Sigmoid colon (tissue), 4 donors: Measurements from ENCODE around the gene PARVB.

ENCODE experiments used
- EP300 ChIP-seq, 4 donors: sonication (generic); formaldehyde crosslinking; IDR thresholded peaks; one replicate each; pipeline ENCODE4 v1.6.1; 2017; ENCODE audit warnings: antibody characterized with exemption in 4 of 4
- POLR2A ChIP-seq, 2 donors: fragments of 450-650 bp; IDR thresholded peaks; one replicate each; pipeline ENCODE4 v1.6.1; 2016; ENCODE audit warnings: antibody characterized with exemption in 2 of 2, mild to moderate bottlenecking in 2 of 2, moderate library complexity in 2 of 2
- POLR2AphosphoS5 ChIP-seq, 4 donors: sonication (generic); formaldehyde crosslinking; IDR thresholded peaks; one replicate each; pipeline ENCODE4 v1.6.1; 2017; ENCODE audit warnings: antibody characterized with exemption in 4 of 4
- TF ChIP-seq, protein P1 (sequence below), 4 experiments: fragments of 450-650 bp in 3 of 4; fragments of 200-600 bp in 1 of 4; IDR thresholded peaks; one replicate each; pipeline ENCODE4 v1.5.1; 2016 to 2019; ENCODE audit warnings: antibody characterized with exemption in 4 of 4, mild to moderate bottlenecking in 3 of 4, moderate library complexity in 2 of 4

DNA sequence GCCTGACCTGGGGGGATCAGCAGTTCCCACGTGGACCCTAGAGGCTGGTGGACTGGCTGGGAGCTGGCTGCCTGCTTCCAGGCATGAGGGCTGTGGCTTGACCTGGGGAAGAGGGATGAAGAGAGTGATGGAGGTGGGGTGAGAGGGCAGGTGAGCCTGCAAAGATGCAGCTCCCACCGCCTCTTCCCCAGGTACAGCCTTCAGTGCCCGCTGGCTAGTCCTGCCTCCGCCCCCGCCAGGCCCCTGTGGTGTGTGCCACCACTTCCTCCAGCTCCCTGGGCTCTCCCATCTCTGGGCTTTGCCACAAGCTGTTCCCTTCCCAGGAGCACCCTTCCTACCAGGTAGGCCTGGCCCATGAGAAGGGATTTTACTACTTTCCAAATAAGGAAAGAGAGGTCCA is 175.8 kb downstream of the PARVB start:
- TF ChIP-seq, protein P1, sequence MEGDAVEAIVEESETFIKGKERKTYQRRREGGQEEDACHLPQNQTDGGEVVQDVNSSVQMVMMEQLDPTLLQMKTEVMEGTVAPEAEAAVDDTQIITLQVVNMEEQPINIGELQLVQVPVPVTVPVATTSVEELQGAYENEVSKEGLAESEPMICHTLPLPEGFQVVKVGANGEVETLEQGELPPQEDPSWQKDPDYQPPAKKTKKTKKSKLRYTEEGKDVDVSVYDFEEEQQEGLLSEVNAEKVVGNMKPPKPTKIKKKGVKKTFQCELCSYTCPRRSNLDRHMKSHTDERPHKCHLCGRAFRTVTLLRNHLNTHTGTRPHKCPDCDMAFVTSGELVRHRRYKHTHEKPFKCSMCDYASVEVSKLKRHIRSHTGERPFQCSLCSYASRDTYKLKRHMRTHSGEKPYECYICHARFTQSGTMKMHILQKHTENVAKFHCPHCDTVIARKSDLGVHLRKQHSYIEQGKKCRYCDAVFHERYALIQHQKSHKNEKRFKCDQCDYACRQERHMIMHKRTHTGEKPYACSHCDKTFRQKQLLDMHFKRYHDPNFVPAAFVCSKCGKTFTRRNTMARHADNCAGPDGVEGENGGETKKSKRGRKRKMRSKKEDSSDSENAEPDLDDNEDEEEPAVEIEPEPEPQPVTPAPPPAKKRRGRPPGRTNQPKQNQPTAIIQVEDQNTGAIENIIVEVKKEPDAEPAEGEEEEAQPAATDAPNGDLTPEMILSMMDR (IDR thresholded peaks at IDR 0.05): no peak
- no peak for TF ChIP-seq POLR2A (IDR thresholded peaks at IDR 0.05)
- no peak for TF ChIP-seq EP300 (IDR thresholded peaks at IDR 0.05)
- TF ChIP-seq POLR2AphosphoS5 (IDR thresholded peaks at IDR 0.05): no peak
